Glutamatergic neuron (in vitro differentiated cells): ENCODE data around the gene ZBTB6. TPM values are rescaled to one million over a fixed set of nuclear protein-coding genes. Genes with fewer than 3 reads are reported as not detected.

Experiments
- DNase-seq: peaks from one replicate; pipeline ENCODE4 v3.0.0; 2022
- H3K27ac Mint-ChIP-seq: one replicate; pipeline ENCODE4 v1.8.0; 2020; ENCODE audit warnings: mild to moderate bottlenecking, mixed read lengths, inconsistent platforms; ENCODE audit not compliant: unreplicated experiment
- H3K27me3 Mint-ChIP-seq: one replicate; pipeline ENCODE4 v1.8.0; 2020; ENCODE audit warnings: mild to moderate bottlenecking, moderate library complexity, mixed read lengths, inconsistent platforms; ENCODE audit not compliant: unreplicated experiment
- H3K36me3 Mint-ChIP-seq: one replicate; pipeline ENCODE4 v1.8.0; 2020; ENCODE audit warnings: mild to moderate bottlenecking, mixed read lengths, inconsistent platforms; ENCODE audit not compliant: unreplicated experiment
- H3K4me1 Mint-ChIP-seq: one replicate; pipeline ENCODE4 v1.8.0; 2020; ENCODE audit warnings: mild to moderate bottlenecking, low read depth, mixed read lengths, inconsistent platforms; ENCODE audit not compliant: unreplicated experiment
- H3K4me3 Mint-ChIP-seq: one replicate; pipeline ENCODE4 v1.8.0; 2020; ENCODE audit warnings: mild to moderate bottlenecking, mixed read lengths, inconsistent platforms; ENCODE audit not compliant: unreplicated experiment
- H3K9me3 Mint-ChIP-seq: one replicate; pipeline ENCODE4 v1.8.0; 2020; ENCODE audit warnings: mild to moderate bottlenecking, moderate library complexity, mixed read lengths, inconsistent platforms; ENCODE audit not compliant: unreplicated experiment
- CTCF ChIP-seq: fragments of 200-600 bp; sonication (generic); IDR thresholded peaks from one replicate; pipeline ENCODE4 v1.5.0; 2021; ENCODE audit not compliant: partially characterized antibody, unreplicated experiment
- total RNA-seq: library from RNA; stranded (reverse); fragmentation: NEBNext Ultra II Directional; extraction: Animal tissue kit (Norgen Biotek cat#: 25700); gene quantifications from one replicate; pipeline ENCODE4 v1.2.1, GENCODE V29; 2021; ENCODE audit not compliant: unreplicated experiment

Gene ZBTB6
- total RNA-seq, 1 donor from 2014 or later, result 10.2 TPM

GRCh38 chr9:122950263-122950662, 37.1 kb upstream of the ZBTB6 start:
- no peak for TF ChIP-seq CTCF
- Mint-ChIP-seq H3K27ac (no peak overlapping the region), H3K4me1 (peaks cover 6% of the 10 kb centered on the region), H3K9me3 (no peaks in the 10 kb centered on the region), H3K4me3 (no peak overlapping the region), H3K27me3 (no peaks in the 10 kb centered on the region), H3K36me3 (no peaks in the 10 kb centered on the region)
- DNase-seq, result no peak

- no peaks in the 10 kb centered on the region for H3K27me3 Mint-ChIP-seq
- no peak for TF ChIP-seq CTCF
- H3K9me3 Mint-ChIP-seq, result no peaks in the 10 kb centered on the region
- peaks cover 6% of the 10 kb centered on the region for H3K4me1 Mint-ChIP-seq
- H3K4me3 Mint-ChIP-seq, result no peak overlapping the region
- no peaks in the 10 kb centered on the region for H3K36me3 Mint-ChIP-seq
- H3K27ac Mint-ChIP-seq, result peak overlapping the region; percentile 21
- no peak for DNase-seq
These were observed 36.6 kb upstream of the ZBTB6 start for GRCh38 chr9:122949696-122950095.

- H3K4me1 Mint-ChIP-seq, result peaks cover 6% of the 10 kb centered on the region
These were observed 35.2 kb upstream of the ZBTB6 start for GRCh38 chr9:122948313-122948712.

GRCh38 chr9:122946461-122947005, 33.4 kb upstream of the ZBTB6 start:
- no peak for DNase-seq
- TF ChIP-seq CTCF, result no peak
- Mint-ChIP-seq H3K36me3 (no peaks in the 10 kb centered on the region), H3K27ac (no peak overlapping the region), H3K27me3 (peaks cover under 1% of the 10 kb centered on the region), H3K4me1 (peaks cover 6% of the 10 kb centered on the region), H3K9me3 (peaks cover 3% of the 10 kb centered on the region), H3K4me3 (no peak overlapping the region)

More at GRCh38 chr9:122948313-122948712, 35.2 kb upstream of the ZBTB6 start:
- no peak for DNase-seq
- Mint-ChIP-seq H3K27ac (no peak overlapping the region), H3K36me3 (no peaks in the 10 kb centered on the region), H3K9me3 (no peaks in the 10 kb centered on the region), H3K27me3 (no peaks in the 10 kb centered on the region), H3K4me3 (no peak overlapping the region)
- no peak for TF ChIP-seq CTCF

- no peak overlapping the region for H3K4me3 Mint-ChIP-seq
These were observed 32.1 kb upstream of the ZBTB6 start for GRCh38 chr9:122944960-122945888.

More at GRCh38 chr9:122944960-122945888, 32.1 kb upstream of the ZBTB6 start:
- Mint-ChIP-seq H3K9me3 (peaks cover 7% of the 10 kb centered on the region), H3K27ac (no peak overlapping the region), H3K36me3 (no peaks in the 10 kb centered on the region), H3K27me3 (peaks cover 3% of the 10 kb centered on the region), H3K4me1 (peaks cover 6% of the 10 kb centered on the region)
- no peak for DNase-seq
- no peak for TF ChIP-seq CTCF
